DMS 273 treated with DMSO at 0.1 percent for 48 hours (cell line): ENCODE data around the gene CLEC20A.
"Not testable (repeated sequence)": the region's sequence is repeated elsewhere in the genome, so short reads cannot be mapped to it uniquely, and the experiment has no call there.

ENCODE experiments used
- DNase-seq: peaks from one replicate; lab custom pipeline; 2025; lab: John Stamatoyannopoulos, UW

CLEC20A gene

DNA sequence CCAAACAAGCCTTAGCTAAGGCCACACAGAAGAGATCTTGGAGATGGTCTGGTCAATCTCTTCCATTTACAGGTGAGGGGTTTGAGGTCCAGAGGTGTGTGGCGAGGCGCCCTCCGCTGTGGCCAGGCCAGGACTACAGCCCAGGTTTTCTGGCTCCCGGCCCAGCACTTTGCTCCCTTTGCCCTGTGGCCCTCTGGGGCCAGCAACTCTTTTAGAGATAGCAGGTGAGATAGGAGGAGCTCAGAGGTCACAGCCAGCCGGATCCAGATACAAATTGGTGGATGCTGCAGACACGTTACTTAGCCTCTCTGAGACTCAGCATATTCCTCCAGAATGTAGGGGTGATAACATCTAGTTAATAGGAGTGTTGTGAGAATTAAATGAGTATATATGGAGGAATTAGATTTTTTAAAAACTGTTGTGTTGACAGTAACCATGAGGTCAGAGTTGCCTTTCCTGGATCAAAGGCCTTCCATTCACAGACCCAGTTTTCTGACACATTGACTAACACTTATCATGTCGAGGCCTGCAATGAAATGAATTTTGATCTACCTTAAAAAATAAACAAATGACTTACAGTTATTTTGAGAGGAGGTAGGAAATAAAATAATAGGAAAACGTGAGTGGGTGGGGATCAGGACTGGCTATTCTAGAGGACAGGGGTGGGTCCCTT, 32.7 kb upstream of the CLEC20A start:
- DNase-seq = no peak

DNA sequence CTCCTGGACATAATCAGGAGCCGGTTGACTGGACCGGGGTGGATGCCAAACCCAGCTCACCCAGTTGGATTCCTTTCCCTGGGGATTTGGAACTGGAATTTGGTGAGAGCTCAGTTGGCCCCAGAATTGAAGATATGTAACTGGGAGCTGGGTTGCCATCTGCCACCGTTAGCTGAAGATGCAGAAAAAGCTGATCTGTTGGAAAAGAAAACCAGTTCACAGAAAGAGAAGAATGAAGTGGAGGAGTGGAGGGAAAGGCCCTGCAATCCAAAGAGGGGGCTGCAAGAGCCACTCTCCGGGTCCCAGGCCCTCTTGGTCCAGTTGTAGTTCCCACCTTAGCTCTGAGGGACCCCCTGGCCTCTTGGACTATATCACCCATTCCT, 32.2 kb upstream of the CLEC20A start:
- no peak for DNase-seq

- no peak for DNase-seq
These were observed 31.6 kb upstream of the CLEC20A start for GRCh38 chr1:178528228-178528952.

DNA sequence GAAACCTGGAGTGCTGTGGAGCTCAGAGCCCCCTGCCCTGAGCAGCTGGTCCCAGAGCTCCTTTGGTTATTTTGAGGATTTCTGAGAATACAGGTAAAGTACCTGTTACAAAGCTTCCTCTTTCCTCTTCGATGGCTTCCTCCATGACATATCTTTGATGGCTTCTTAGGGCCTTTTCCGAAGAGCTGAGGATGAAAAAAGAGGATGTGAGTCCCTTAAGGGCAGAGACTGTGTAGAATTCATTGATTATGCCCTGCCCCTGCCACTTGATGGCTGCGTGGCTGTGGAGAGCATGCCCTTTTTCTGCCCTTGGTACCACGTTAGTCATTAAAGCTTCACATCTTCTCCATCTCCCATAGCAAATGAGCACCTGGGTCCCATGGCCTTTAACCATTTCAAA, 30.4 kb upstream of the CLEC20A start:
- DNase-seq = no peak

GRCh38 chr1:178521241-178521640, 24.5 kb upstream of the CLEC20A start:
- no peak for DNase-seq

- DNase-seq = no peak
These were observed 24.0 kb upstream of the CLEC20A start for GRCh38 chr1:178520803-178521202.

DNA sequence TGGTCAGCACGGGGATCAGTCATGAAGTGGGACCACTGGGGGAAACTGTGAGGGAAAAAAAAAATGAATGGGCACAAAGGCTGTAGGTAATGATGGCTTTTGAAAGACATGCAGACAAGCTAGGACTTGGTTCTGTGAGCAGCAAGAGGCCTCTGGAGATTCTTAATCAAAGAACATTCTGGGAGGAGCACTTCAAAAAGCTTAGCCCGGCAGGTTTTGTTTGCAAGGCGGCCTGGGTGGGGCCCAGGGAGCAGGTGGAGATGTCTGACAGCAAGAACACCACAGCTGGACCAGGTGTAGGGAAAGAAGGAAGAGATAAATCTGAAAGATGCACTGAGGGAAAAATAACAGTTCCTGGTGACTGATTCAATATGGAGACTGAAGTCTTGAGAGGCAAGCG, 22.1 kb upstream of the CLEC20A start:
- no peak for DNase-seq

- no peak for DNase-seq
These were observed 19.3 kb upstream of the CLEC20A start for GRCh38 chr1:178516110-178516509.

DNA sequence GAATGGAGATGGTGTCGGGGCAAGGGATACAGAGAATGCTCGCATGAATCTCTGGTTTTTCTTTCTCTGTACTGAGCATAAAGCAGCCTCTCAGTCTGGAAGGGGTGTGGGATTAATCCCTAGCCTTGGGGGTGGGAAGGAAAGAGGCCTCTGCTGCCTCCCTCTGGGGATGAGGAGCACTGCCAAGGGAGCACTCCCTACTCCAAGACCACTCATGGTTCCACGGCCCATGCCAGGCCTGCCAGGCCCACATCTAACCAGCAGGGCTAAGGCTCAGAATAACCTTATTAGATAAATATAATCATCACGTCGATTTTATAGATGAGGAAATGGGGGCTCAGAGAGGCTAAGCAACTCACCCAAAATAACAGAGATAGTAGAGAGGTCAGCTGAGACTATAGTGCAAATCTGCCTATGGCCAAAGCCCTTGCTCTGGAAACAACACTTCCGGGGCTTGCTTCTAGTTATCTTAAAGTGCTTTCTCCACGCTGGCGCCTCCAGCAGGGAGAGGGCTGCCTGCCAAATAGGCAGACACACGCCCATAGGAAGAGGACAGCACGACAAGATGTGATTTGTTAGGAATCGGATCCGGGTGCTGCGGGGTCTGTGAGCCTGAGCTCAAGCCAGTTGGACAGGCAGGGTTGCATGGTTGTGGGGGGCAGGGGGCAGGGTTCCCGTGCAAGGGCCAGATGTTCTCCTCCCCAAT, 16.7 kb upstream of the CLEC20A start:
- DNase-seq = peak; percentile 32

GRCh38 chr1:178512566-178513277, 16.0 kb upstream of the CLEC20A start, which contains the start of gene TEX35:
Gene TEX35 (plus strand): TSS chr1:178513109. CDS start chr1:178513189, 80 bp downstream.
- DNase-seq = no peak

- DNase-seq = no peak
These were observed 13.4 kb upstream of the CLEC20A start for GRCh38 chr1:178510155-178510554.

GRCh38 chr1:178509414-178510007, 12.7 kb upstream of the CLEC20A start:
- DNase-seq = no peak

- no peak for DNase-seq
These were observed 9.9 kb upstream of the CLEC20A start for GRCh38 chr1:178506669-178507068.

DNA sequence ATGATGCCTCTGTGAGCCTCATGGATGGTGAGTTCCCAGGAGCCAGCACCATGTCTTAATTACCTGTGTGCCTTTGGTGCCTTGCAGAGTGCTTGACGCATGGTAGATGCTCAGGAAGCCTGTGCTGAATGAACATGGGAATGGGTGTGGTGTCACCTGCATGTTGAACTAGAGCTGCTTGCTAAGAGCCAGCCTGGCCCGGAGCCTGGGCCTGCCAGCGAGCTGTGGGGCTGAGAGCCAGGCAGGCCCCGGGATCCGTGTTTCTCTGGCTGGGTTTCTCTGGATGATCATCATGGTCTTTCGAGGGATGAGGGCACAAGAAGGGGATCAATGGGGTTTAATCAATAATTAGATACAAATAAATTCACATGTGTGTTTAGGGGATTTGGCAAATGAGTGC, 9.4 kb upstream of the CLEC20A start:
- DNase-seq = no peak

GRCh38 chr1:178504286-178504685, 7.5 kb upstream of the CLEC20A start:
- no peak for DNase-seq

DNA sequence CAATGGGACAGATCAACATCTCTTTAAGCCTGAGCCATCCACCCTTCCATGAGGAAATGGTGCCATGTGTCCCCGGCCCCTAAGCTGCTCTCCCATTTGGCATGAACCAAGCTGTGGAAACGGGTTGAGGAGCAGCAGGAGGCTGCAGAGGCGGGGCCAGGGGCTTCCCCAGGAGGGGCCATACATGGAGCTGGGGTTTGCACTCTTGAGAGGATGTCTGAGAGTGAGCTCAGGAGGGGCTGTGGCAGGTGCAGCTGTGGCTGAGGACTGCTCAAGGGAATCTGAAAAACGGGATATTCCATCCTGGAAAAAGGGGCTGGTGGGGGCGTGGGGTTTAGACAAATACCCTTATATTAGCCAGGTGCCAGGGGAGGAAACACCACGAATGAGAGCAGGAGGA, 7.1 kb upstream of the CLEC20A start:
- DNase-seq = no peak

- DNase-seq = not testable (repeated sequence)
These were observed 6.6 kb upstream of the CLEC20A start for GRCh38 chr1:178503316-178503715.

- no peak for DNase-seq
These were observed 6.1 kb upstream of the CLEC20A start for GRCh38 chr1:178502856-178503255.

DNA sequence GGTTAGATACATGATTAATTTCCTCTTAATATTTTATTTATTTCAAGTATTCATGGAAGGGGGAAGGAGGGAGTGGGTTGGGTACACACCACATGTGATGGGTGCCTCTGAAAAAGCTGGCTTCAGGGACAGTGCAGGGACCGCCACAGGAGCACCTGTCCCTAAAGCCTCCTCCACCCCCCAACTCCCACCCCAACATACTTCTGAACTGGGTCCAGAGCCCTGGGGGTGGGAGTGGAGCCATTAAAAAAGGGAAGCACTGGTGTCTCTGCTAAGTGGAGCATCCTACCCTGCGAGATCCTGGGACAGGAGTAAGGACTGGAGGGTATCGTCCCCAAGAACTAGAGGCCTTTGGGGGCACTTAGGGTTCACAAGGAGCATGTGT, 5.6 kb upstream of the CLEC20A start:
- no peak for DNase-seq

DNA sequence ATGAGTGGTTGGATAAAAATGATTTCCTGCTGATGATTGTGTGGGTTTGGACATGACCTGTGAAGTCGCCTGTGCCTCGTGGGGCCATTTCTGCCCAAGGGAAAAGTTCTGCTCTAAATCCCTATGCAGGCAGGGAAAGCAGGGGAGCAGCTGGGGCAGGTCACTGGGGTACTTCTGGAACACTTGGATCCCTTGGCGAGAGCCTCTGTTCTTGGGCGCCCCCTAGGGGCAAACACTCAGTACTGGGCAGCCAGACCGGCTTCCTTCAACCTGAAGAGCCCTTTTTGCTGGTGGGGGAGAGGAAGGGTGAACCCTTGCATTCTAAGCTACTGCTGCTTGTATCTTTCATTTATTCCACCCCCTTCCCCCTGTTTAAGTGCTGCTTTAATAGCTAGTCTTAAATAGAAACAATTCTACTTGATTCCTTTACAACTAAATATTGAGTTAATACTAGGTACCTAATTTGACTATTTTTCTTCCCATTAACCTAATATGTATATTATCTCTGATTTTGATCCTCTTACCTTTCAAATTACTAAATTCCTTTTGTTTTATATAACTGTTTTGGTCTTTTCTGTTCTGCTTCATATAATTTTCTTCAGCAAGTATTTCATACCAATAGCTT, 5.1 kb upstream of the CLEC20A start:
- DNase-seq = peak; percentile 10

GRCh38 chr1:178500936-178501554, 4.3 kb upstream of the CLEC20A start:
- DNase-seq = no peak
